ENCODE results near the gene KRT72.
"Not testable (repeated sequence)": the region's sequence is repeated elsewhere in the genome, so short reads cannot be mapped to it uniquely, and the experiment has no call there.

Gene KRT72

GRCh38 chr12:52600071-52600470, 1.2 kb downstream of the KRT72 start:
- no peak for DNase-seq (ENCODE audit: extremely low spot score)
- POLR2A ChIA-PET, result no interaction called here
- CTCF ChIA-PET, result no interaction called here
- TF ChIP-seq ELF4 (IDR thresholded peaks at IDR 0.05), result no peak
- TF ChIP-seq FOXM1 (IDR thresholded peaks at IDR 0.05; ENCODE audit: borderline replicate concordance), result no peak
- TF ChIP-seq LEF1 (IDR thresholded peaks at IDR 0.05; ENCODE audit: borderline replicate concordance), result no peak

- DNase-seq (ENCODE audit: extremely low spot score), result no peak
- TF ChIP-seq CTBP1 (IDR thresholded peaks at IDR 0.05; ENCODE audit: borderline replicate concordance) (no peak), TARDBP (IDR thresholded peaks at IDR 0.05) (no peak), HDGF (IDR thresholded peaks at IDR 0.05; ENCODE audit: borderline replicate concordance) (no peak), NFRKB (IDR thresholded peaks at IDR 0.05) (no peak), FOXA1 (IDR thresholded peaks at IDR 0.05) (no peak), LEF1 (IDR thresholded peaks at IDR 0.05; ENCODE audit: borderline replicate concordance) (no peak), PKNOX1 (IDR thresholded peaks at IDR 0.05) (no peak), BHLHE40 (IDR thresholded peaks at IDR 0.05; ENCODE audit: borderline replicate concordance) (no peak), L3MBTL2 (conservative IDR thresholded peaks at IDR 0.05) (no peak), ELF4 (IDR thresholded peaks at IDR 0.05) (no peak), ZNF384 (IDR thresholded peaks at IDR 0.05) (no peak), FOXK2 (IDR thresholded peaks at IDR 0.05) (no peak), FOXM1 (IDR thresholded peaks at IDR 0.05; ENCODE audit: borderline replicate concordance) (no peak), ARNT (IDR thresholded peaks at IDR 0.05) (no peak), SUZ12 (IDR thresholded peaks at IDR 0.05) (no peak), SP1 (IDR thresholded peaks at IDR 0.05) (no peak)
- CTCF ChIA-PET, result interaction anchor here (0.9 kb wide), 1 partner anchor 266 kb away, joined by 3 read pairs; no protein-coding TSS in a partner anchor
- POLR2A ChIA-PET, result no interaction called here
These were observed 2.3 kb downstream of the KRT72 start for GRCh38 chr12:52598966-52599365.

GRCh38 chr12:52594237-52594636, 7.0 kb downstream of the KRT72 start:
- POLR2A ChIA-PET; DNase-seq (ENCODE audit: extremely low spot score): not testable (repeated sequence)
- CTCF ChIA-PET, result interaction anchor here (0.7 kb wide), 1 partner anchor 267 kb away, joined by 3 read pairs; no protein-coding TSS in a partner anchor

- TF ChIP-seq SUZ12 (IDR thresholded peaks at IDR 0.05), result no peak
- TF ChIP-seq FOXA1 (IDR thresholded peaks at IDR 0.05), result no peak
- TF ChIP-seq SP1 (IDR thresholded peaks at IDR 0.05), result no peak
- no peak for TF ChIP-seq CTBP1 (IDR thresholded peaks at IDR 0.05; ENCODE audit: borderline replicate concordance)
- TF ChIP-seq ZNF384 (IDR thresholded peaks at IDR 0.05), result no peak
- no peak for TF ChIP-seq ARNT (IDR thresholded peaks at IDR 0.05)
- no peak for TF ChIP-seq HDGF (IDR thresholded peaks at IDR 0.05; ENCODE audit: borderline replicate concordance)
- TF ChIP-seq PKNOX1 (IDR thresholded peaks at IDR 0.05), result no peak
- TF ChIP-seq ELF4 (IDR thresholded peaks at IDR 0.05), result no peak
- TF ChIP-seq L3MBTL2 (conservative IDR thresholded peaks at IDR 0.05), result no peak
- no peak for TF ChIP-seq TARDBP (IDR thresholded peaks at IDR 0.05)
- no peak for TF ChIP-seq FOXK2 (IDR thresholded peaks at IDR 0.05)
- no peak for TF ChIP-seq BHLHE40 (IDR thresholded peaks at IDR 0.05; ENCODE audit: borderline replicate concordance)
- TF ChIP-seq NFRKB (IDR thresholded peaks at IDR 0.05), result no peak
- TF ChIP-seq FOXM1 (IDR thresholded peaks at IDR 0.05; ENCODE audit: borderline replicate concordance), result no peak
- no peak for TF ChIP-seq LEF1 (IDR thresholded peaks at IDR 0.05; ENCODE audit: borderline replicate concordance)
- POLR2A ChIA-PET, result no interaction called here
- CTCF ChIA-PET, result no interaction called here
- DNase-seq (ENCODE audit: extremely low spot score), result no peak
These were observed 9.7 kb downstream of the KRT72 start for GRCh38 chr12:52591521-52591920.

- DNase-seq (ENCODE audit: extremely low spot score), result no peak
- POLR2A ChIA-PET, result no interaction called here
- CTCF ChIA-PET, result interaction anchor here (0.8 kb wide), 1 partner anchor 281 kb away, joined by 3 read pairs; no protein-coding TSS in a partner anchor
- TF ChIP-seq LEF1 (IDR thresholded peaks at IDR 0.05; ENCODE audit: borderline replicate concordance) (no peak), FOXK2 (IDR thresholded peaks at IDR 0.05) (no peak), ELF4 (IDR thresholded peaks at IDR 0.05) (no peak), SP1 (IDR thresholded peaks at IDR 0.05) (no peak), HDGF (IDR thresholded peaks at IDR 0.05; ENCODE audit: borderline replicate concordance) (no peak), CTBP1 (IDR thresholded peaks at IDR 0.05; ENCODE audit: borderline replicate concordance) (no peak), SUZ12 (IDR thresholded peaks at IDR 0.05) (no peak), BHLHE40 (IDR thresholded peaks at IDR 0.05; ENCODE audit: borderline replicate concordance) (no peak), FOXA1 (IDR thresholded peaks at IDR 0.05) (no peak), PKNOX1 (IDR thresholded peaks at IDR 0.05) (no peak), L3MBTL2 (conservative IDR thresholded peaks at IDR 0.05) (no peak)
These were observed 11.2 kb downstream of the KRT72 start for GRCh38 chr12:52590021-52590420.

GRCh38 chr12:52587563-52587962, 13.7 kb downstream of the KRT72 start:
- no peak for DNase-seq (ENCODE audit: extremely low spot score)
- TF ChIP-seq FOXA1 (IDR thresholded peaks at IDR 0.05) (no peak), FOXM1 (IDR thresholded peaks at IDR 0.05; ENCODE audit: borderline replicate concordance) (no peak), SUZ12 (IDR thresholded peaks at IDR 0.05) (no peak), HDGF (IDR thresholded peaks at IDR 0.05; ENCODE audit: borderline replicate concordance) (no peak), CTBP1 (IDR thresholded peaks at IDR 0.05; ENCODE audit: borderline replicate concordance) (no peak)
- CTCF ChIA-PET, result interaction anchor here (0.9 to 1.7 kb wide), 2 partner anchors 278 to 283 kb away, joined by 3 to 4 read pairs; no protein-coding TSS in a partner anchor
- POLR2A ChIA-PET, result no interaction called here

- POLR2A ChIA-PET, result interaction anchor here (0.7 kb wide), 1 partner anchor 285 kb away, joined by 3 read pairs; no protein-coding TSS in a partner anchor
- no peak for TF ChIP-seq FOXA1 (IDR thresholded peaks at IDR 0.05)
- TF ChIP-seq NFRKB (IDR thresholded peaks at IDR 0.05), result no peak
- TF ChIP-seq ARNT (IDR thresholded peaks at IDR 0.05), result no peak
- TF ChIP-seq HDGF (IDR thresholded peaks at IDR 0.05; ENCODE audit: borderline replicate concordance), result no peak
- no peak for TF ChIP-seq TARDBP (IDR thresholded peaks at IDR 0.05)
- TF ChIP-seq ELF4 (IDR thresholded peaks at IDR 0.05), result no peak
- no peak for TF ChIP-seq BHLHE40 (IDR thresholded peaks at IDR 0.05; ENCODE audit: borderline replicate concordance)
- no peak for TF ChIP-seq FOXK2 (IDR thresholded peaks at IDR 0.05)
- no peak for TF ChIP-seq CTBP1 (IDR thresholded peaks at IDR 0.05; ENCODE audit: borderline replicate concordance)
- no peak for TF ChIP-seq LEF1 (IDR thresholded peaks at IDR 0.05; ENCODE audit: borderline replicate concordance)
- TF ChIP-seq FOXM1 (IDR thresholded peaks at IDR 0.05; ENCODE audit: borderline replicate concordance), result no peak
- no peak for DNase-seq (ENCODE audit: extremely low spot score)
- CTCF ChIA-PET, result interaction anchor here (0.6 to 2.0 kb wide), 3 partner anchors 271 to 433 kb away, joined by 3 to 10 read pairs (median 4); no protein-coding TSS in a partner anchor
These were observed 15.3 kb downstream of the KRT72 start for GRCh38 chr12:52585946-52586345.
